Adrenal gland (tissue), 12 donors: ENCODE data around the gene PHLDB1. TPM values are rescaled to one million over a fixed set of nuclear protein-coding genes. Genes with fewer than 3 reads are reported as not detected.
"Not testable (repeated sequence)": the region's sequence is repeated elsewhere in the genome, so short reads cannot be mapped to it uniquely, and the experiment has no call there.

Experiments
- DNase-seq, 7 donors: peaks; one replicate each; pipeline ENCODE4 v3.0.0-alpha.2; 2019 to 2020
- H3K27ac ChIP-seq, 5 donors: fragments of 200-600 bp; sonication (generic) in 4 of 5; 1 replicate in 3 of 5; 2 replicates in 2 of 5; pipeline versions ENCODE4 v1.5.1 to v1.8.0; 2016 to 2020; ENCODE audit warnings: mild to moderate bottlenecking in 1 of 5
- H3K27me3 ChIP-seq: fragments of 200-600 bp; 2 replicates; pipeline ENCODE4 v1.8.0; 2021
- H3K36me3 ChIP-seq, 2 donors: fragments of 200-600 bp; replicated peaks in 1 of 2; 1 replicate in 1 of 2; 2 replicates in 1 of 2; pipeline versions ENCODE4 v1.5.1 to v1.8.0; 2018 to 2022
- H3K4me1 ChIP-seq, 2 donors: fragments of 200-600 bp; replicated peaks in 1 of 2; 1 replicate in 1 of 2; 2 replicates in 1 of 2; pipeline versions ENCODE4 v1.5.1 to v1.8.0; 2018 to 2021
- H3K4me3 ChIP-seq, 4 donors: fragments of 200-600 bp; sonication (generic) in 3 of 4; one replicate each; pipeline ENCODE4 v1.5.1; 2016 to 2018
- H3K9me3 ChIP-seq, 3 donors: fragments of 200-600 bp; sonication (generic) in 1 of 3; replicated peaks in 1 of 3; 1 replicate in 2 of 3; 2 replicates in 1 of 3; pipeline versions ENCODE4 v1.5.1 to v1.8.0; 2016 to 2021
- CTCF ChIP-seq, 6 experiments: fragments of 450-650 bp in 4 of 6; fragments of 200-600 bp in 2 of 6; sonication (generic) in 1 of 6; IDR thresholded peaks; 1 replicate in 5 of 6; 2 replicates in 1 of 6; pipeline versions ENCODE4 v1.5.1 to v1.8.0; 2016 to 2021; ENCODE audit warnings: antibody characterized with exemption in 6 of 6, mild to moderate bottlenecking in 2 of 6, moderate library complexity in 1 of 6
- POLR2A ChIP-seq, 2 donors: fragments of 450-650 bp; IDR thresholded peaks; one replicate each; pipeline ENCODE4 v1.6.1; 2017; ENCODE audit warnings: antibody characterized with exemption in 2 of 2, mild to moderate bottlenecking in 2 of 2, moderate library complexity in 1 of 2
- WGBS, 4 donors: extraction: QIAGEN DNeasy Blood & Tissue Kit in 2 of 4; methylation state at CpG; one replicate each; pipeline versions ENCODE4 v1.1.5 to v1.1.7; 2013 to 2017; 5-methylcytosine and 5-hydroxymethylcytosine counted together
- intact Hi-C, 2 donors: fragments of 100-400 bp; cut with DNase I; formaldehyde crosslinking; loops; one replicate each; pipeline versions ENCODE4 v1.14.1 to v1.15.0; 2022 to 2023
- polyA plus RNA-seq, 3 donors: library from polyadenylated mRNA; stranded (reverse); fragments of 200-250 nt in 2 of 3; fragments of 350-450 nt in 1 of 3; fragmentation: Illumina TruSeq in 1 of 3; extraction: RNeasy Lipid Tissue Mini Kit (QIAGEN cat#74804) in 1 of 3; gene quantifications; one replicate each; pipeline ENCODE4 v1.2.3, GENCODE V29; 2013 to 2014
- total RNA-seq, 9 donors: library from RNA; depleted of rRNA in 4 of 9; stranded (reverse); fragments of >200 nt in 4 of 9; fragments of 120-200 nt in 1 of 9; fragmentation: NEBNext Ultra II Directional in 1 of 9; extraction: Animal tissue kit (Norgen Biotek cat#: 25700) in 1 of 9; gene quantifications; one replicate each; pipeline versions ENCODE4 v1.1.0 to v1.2.4, GENCODE V29; 2013 to 2023
- donor health status: healthy with polysubstance abuse.
- donor health status: Bipolar disorder and iron deficiency.
- donor health status: DM: yes; HTN: yes; CAD: no.
- donor health status: DM: no; HTN: no; CAD: no.
- donor health status: DM: no; HTN: no; CAD: no.
- donor health status: DM: yes; HTN: yes; CAD: no.

PHLDB1 gene
- total and polyA plus RNA-seq, 12 donors: 20.7 to 207 (median 80.2) TPM

GRCh38 chr11:118678908-118679307 is 71.5 kb downstream of the PHLDB1 start:
- H3K4me1 ChIP-seq, H3K27ac ChIP-seq, H3K36me3 ChIP-seq, H3K27me3 ChIP-seq, intact Hi-C loops, H3K4me3 ChIP-seq, H3K9me3 ChIP-seq: not testable (repeated sequence)
- 55 to 76% (median 63%) methylated on average over 6 to 11 of the region's 11 CpGs for WGBS, 4 donors
- TF ChIP-seq CTCF (IDR thresholded peaks at IDR 0.05): peak in 1 of 6 experiments; percentile 13
- peak in 2 of 7 donors; percentile 38 for DNase-seq

GRCh38 chr11:118679483-118679882 is 72.1 kb downstream of the PHLDB1 start, which contains the start of gene TREH:
TSS of gene TREH (minus strand) at chr11:118679650. CDS start at chr11:118679627, 23 bp downstream.
- 81 to 91% (median 86%) methylated on average over 4 to 5 of the region's 5 CpGs for WGBS, 4 donors
- DNase-seq: no peak
- H3K27ac ChIP-seq: no peak within 1 kb of the TSS
- no peaks in the 10 kb centered on the region for H3K27me3 ChIP-seq
- TF ChIP-seq CTCF (IDR thresholded peaks at IDR 0.05): no peak
- TF ChIP-seq POLR2A (IDR thresholded peaks at IDR 0.05): no peak
- intact Hi-C loops: no loop called here
- H3K9me3 ChIP-seq: no peaks in the 10 kb centered on the region
- no peak within 1 kb of the TSS for H3K4me3 ChIP-seq
- H3K4me1 ChIP-seq: no peaks in the 10 kb centered on the region
- no peaks in the 10 kb centered on the region for H3K36me3 ChIP-seq

GRCh38 chr11:118682372-118682771 is 75.0 kb downstream of the PHLDB1 start:
- no peak for DNase-seq
- Histone ChIP-seq H3K27me3 (no peaks in the 10 kb centered on the region), H3K4me1 (no peaks in the 10 kb centered on the region), H3K36me3 (no peaks in the 10 kb centered on the region), H3K4me3 (no peak overlapping the region), H3K27ac (no peak overlapping the region), H3K9me3 (no peaks in the 10 kb centered on the region)
- no peak for TF ChIP-seq POLR2A (IDR thresholded peaks at IDR 0.05)
- no peak for TF ChIP-seq CTCF (IDR thresholded peaks at IDR 0.05)
- 90 to 100% (median 92%) methylated on average over 1 of the region's 1 CpG for WGBS, 4 donors
- intact Hi-C loops: no loop called here

- H3K9me3 ChIP-seq, H3K36me3 ChIP-seq, H3K4me3 ChIP-seq, H3K4me1 ChIP-seq, H3K27ac ChIP-seq, DNase-seq, H3K27me3 ChIP-seq, intact Hi-C loops: not testable (repeated sequence)
- 66 to 77% (median 74%) methylated on average over 6 of the region's 6 CpGs for WGBS, 4 donors
Observed at GRCh38 chr11:118682939-118683338, 75.5 kb downstream of the PHLDB1 start.

- TF ChIP-seq CTCF (IDR thresholded peaks at IDR 0.05): no peak
- no peak for TF ChIP-seq POLR2A (IDR thresholded peaks at IDR 0.05)
- H3K9me3 ChIP-seq: no peaks in the 10 kb centered on the region
- no peak overlapping the region for H3K4me3 ChIP-seq
- H3K27me3 ChIP-seq: no peaks in the 10 kb centered on the region
- no peak overlapping the region for H3K27ac ChIP-seq
- no peak for DNase-seq
- H3K36me3 ChIP-seq: no peaks in the 10 kb centered on the region
- H3K4me1 ChIP-seq: peaks cover under 1% of the 10 kb centered on the region in 2 donors
- intact Hi-C loops: no loop called here
- WGBS, 4 donors: 83 to 92% (median 90%) methylated on average over 2 of the region's 2 CpGs
Observed at GRCh38 chr11:118684187-118684586, 76.8 kb downstream of the PHLDB1 start.
